HepG2 (cell line): Measurements from ENCODE around the gene SERPINB6. TPM values are rescaled to one million over a fixed set of nuclear protein-coding genes. Genes with fewer than 3 reads are reported as not detected.

Experiments used
- ARID3A ChIP-seq: IDR thresholded peaks from 2 replicates; pipeline ENCODE4 v1.6.1; 2012; ENCODE audit warnings: low read depth, low read length, improper control_type of control experiment
- DR1 ChIP-seq: sonication (generic); formaldehyde crosslinking; IDR thresholded peaks from 2 replicates; pipeline ENCODE4 v1.8.0; 2021; ENCODE audit warnings: mild to moderate bottlenecking, missing genetic modification reagents, inconsistent platforms
- KMT2B ChIP-seq: IDR thresholded peaks from 2 replicates; pipeline ENCODE4 v1.6.1; 2016; ENCODE audit warnings: missing genetic modification reagents, missing compliant biosample characterization
- SNAPC2 ChIP-seq: sonication (generic); formaldehyde crosslinking; IDR thresholded peaks from 2 replicates; pipeline ENCODE4 v1.8.1; 2022; ENCODE audit warnings: mild to moderate bottlenecking, missing genetic modification reagents
- SRSF4 ChIP-seq: fragments of 200-400 bp; formaldehyde crosslinking; IDR thresholded peaks from one replicate; pipeline ENCODE4 v1.6.1; 2018; ENCODE audit warnings: mild to moderate bottlenecking, low read depth, low read length, moderate library complexity; ENCODE audit not compliant: poor library complexity, severe bottlenecking
- ZBTB39 ChIP-seq: sonication (generic); formaldehyde crosslinking; IDR thresholded peaks from 2 replicates; pipeline ENCODE4 v1.5.0; 2020; ENCODE audit warnings: missing genetic modification reagents
- ZNF207 ChIP-seq: fragments of 450-650 bp; IDR thresholded peaks from 2 replicates; pipeline ENCODE4 v1.6.1; 2016; ENCODE audit warnings: antibody characterized with exemption, borderline replicate concordance
- ZNF280D ChIP-seq: sonication (generic); formaldehyde crosslinking; IDR thresholded peaks from 2 replicates; pipeline ENCODE4 v1.5.1; 2020; ENCODE audit warnings: mild to moderate bottlenecking, missing genetic modification reagents
- ZNF512 ChIP-seq: sonication (generic); formaldehyde crosslinking; IDR thresholded peaks from 2 replicates; pipeline ENCODE4 v1.4.0; 2020; ENCODE audit warnings: mild to moderate bottlenecking, missing genetic modification reagents
- ZNF530 ChIP-seq: sonication (generic); formaldehyde crosslinking; IDR thresholded peaks from 2 replicates; pipeline ENCODE4 v1.5.0; 2020; ENCODE audit warnings: low read depth, mild to moderate bottlenecking, missing genetic modification reagents
- ZNF562 ChIP-seq: sonication (generic); formaldehyde crosslinking; IDR thresholded peaks from 2 replicates; pipeline ENCODE4 v1.8.0; 2022; ENCODE audit warnings: missing genetic modification reagents, borderline replicate concordance
- ZNF800 ChIP-seq: sonication (generic); formaldehyde crosslinking; IDR thresholded peaks from 2 replicates; pipeline ENCODE4 v1.4.0; 2020; ENCODE audit warnings: missing genetic modification reagents
- polyA plus RNA-seq, 8 experiments: library from polyadenylated mRNA; depleted of rRNA in 3 of 8; stranded (reverse) in 7 of 8; unstranded in 1 of 8; fragments of >200 nt; fragmentation: Illumina TruSeq in 4 of 8; extraction: Trizol in 4 of 8; gene quantifications; 2 replicates each; pipeline versions ENCODE4 v1.2.1 to v1.2.3, GENCODE V29; 2011 to 2016; ENCODE audit warnings: low read depth in 4 of 8, missing spikeins in 1 of 8, mixed read lengths in 1 of 8; ENCODE audit not compliant: insufficient read depth in 1 of 8
- total RNA-seq, 5 experiments: library from RNA; depleted of rRNA; stranded (reverse); fragments of >200 nt; fragmentation: Illumina TruSeq; extraction: Trizol; gene quantifications; 2 replicates each; pipeline ENCODE4 v1.2.3, GENCODE V29; 2016; ENCODE audit warnings: low read depth in 1 of 5

The SERPINB6 gene
- total and polyA plus RNA-seq, 2 of the 13 experiments (the other 11 are each of a cell fraction or from before 2014, with no cell fraction given), result 38.2 to 61.3 TPM

GRCh38 chr6:2952557-2953095, 18.7 kb downstream of the SERPINB6 start (continued):
- TF ChIP-seq ZBTB39, result no peak
- no peak; the same call in 1 of the 2 replicates for TF ChIP-seq SNAPC2 (CRISPR knock-in tag)
- TF ChIP-seq ZNF530 (CRISPR knock-in tag), result no peak
- no peak for TF ChIP-seq SRSF4
- no peak for TF ChIP-seq ZNF207
- no peak for TF ChIP-seq DR1 (CRISPR knock-in tag)
- TF ChIP-seq KMT2B, result peak; percentile 52; the same call in 1 of the 2 replicates
- TF ChIP-seq ZNF562 (CRISPR knock-in tag), result no peak
- no peak for TF ChIP-seq ZNF280D (CRISPR knock-in tag)
- peak; percentile 89 for TF ChIP-seq ZNF800 (CRISPR knock-in tag)
- no peak for TF ChIP-seq ARID3A
- no peak for TF ChIP-seq ZNF512 (CRISPR knock-in tag)
